ENCODE data around the gene NGEF.

GRCh38 chr2:232857158-232857563, 155.9 kb downstream of the NGEF start:
- TF ChIP-seq POLR2A (IDR thresholded peaks at IDR 0.05) (no peak), CTCF (IDR thresholded peaks at IDR 0.05) (no peak)

All from suprapubic skin (tissue), 3 donors.